CD4-positive, alpha-beta T cell treated with Interleukin-1 beta for 1 hour (primary cell): ENCODE results near the gene CD2.

Experiments
- DNase-seq, 2 donors: peaks; one replicate each; pipeline ENCODE4 v3.0.0-alpha.2; 2020 to 2022

CD2 gene

GRCh38 chr1:116786049-116786448 is 31.8 kb downstream of the CD2 start:
- DNase-seq = no peak

DNA sequence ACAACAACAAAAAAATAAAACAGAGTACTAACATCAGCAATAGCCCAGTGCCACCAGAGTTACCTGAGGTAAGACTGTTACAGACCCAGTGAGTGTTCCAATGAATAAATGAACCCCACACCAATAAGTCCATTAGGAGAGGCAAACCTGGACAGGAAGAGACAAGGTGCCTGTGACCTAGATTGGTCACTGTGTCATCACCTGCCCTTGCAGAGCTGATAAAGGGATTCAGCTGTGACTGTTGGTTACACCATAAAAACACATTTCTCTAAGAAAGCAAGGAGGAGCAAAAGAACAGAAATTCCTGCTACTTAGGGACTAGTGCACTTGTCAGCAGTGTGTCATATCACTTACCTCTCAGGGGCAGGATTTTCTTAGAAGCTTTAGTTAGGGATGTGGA is 37.5 kb downstream of the CD2 start:
- no peak for DNase-seq

DNA sequence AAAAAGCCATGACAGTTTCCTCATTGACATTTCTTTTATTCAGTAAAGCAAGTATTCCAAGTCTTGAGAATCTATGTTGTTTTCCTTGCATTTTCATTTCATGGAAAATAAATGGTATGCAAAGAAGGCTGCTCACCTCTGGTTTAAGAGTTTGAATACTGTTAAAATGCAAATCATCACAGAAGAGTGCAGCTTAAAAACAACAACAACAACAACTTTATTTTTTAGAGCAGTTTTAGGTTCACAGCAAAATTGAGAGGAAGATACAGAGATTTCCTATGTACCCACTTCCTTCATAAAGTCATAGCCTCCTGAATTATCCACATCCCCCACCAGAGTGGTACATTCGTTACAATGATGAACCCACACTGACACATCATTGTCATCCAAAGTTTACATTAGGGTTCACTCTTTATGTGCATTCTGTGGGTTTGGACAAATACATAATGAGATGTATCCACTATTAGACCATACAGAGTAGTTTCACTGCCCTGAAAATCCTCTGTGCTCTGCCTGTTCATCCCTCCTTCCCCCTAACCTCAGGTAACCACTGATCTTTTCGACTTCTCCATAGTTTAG is 39.2 kb downstream of the CD2 start:
- no peak for DNase-seq

DNA sequence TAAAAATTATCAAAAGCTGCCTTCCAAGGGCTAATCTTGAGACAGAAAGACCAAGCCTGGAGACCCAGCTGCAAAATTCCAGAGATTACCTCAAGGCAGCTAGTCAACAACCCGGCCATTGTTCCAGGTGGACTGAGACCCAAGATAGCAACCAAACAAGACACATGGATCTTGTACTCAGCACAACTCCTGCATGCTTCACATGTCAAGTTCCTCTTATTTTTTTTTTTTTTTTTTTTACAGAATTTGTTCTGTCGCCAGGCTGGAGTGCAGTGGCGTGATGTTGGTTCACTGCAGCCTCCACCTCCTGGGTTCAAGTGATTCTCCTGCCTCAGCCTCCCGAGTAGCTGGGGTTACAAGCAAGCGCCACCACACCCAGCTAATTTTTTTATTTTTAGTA is 40.1 kb downstream of the CD2 start:
- DNase-seq = no peak

DNA sequence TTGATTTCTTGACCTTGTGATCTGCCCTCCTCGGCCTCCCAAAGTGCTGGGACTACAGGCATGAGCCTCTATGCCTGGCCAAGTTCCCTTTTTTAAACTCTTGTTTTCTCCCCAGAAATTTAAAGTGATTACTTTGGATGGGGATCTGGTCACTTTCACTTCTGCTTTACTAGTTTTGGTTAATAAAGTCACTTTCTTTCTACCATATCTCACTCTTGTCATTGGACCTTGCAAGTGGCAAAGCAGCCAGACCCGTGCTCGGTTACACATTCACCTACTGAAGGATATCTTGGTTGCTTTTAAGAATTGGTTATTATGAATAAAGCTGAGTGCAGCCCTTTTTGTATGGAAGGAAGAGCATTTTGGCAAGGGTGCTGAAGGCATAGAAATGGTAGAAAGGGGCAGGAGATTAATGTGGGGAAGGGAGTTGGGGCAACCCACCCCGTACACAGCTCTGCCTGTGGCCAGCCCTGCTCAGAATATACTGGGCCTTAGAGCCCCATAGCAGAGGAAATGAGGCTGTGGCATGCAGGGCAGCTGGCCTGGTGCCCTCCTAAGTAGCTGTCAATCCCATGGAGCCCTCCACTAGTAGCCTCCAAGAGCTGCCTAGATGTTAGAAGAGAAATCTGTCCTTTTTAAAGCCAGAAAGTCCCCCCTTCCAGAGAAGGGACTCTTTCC is 40.7 kb downstream of the CD2 start:
- DNase-seq = no peak

DNA sequence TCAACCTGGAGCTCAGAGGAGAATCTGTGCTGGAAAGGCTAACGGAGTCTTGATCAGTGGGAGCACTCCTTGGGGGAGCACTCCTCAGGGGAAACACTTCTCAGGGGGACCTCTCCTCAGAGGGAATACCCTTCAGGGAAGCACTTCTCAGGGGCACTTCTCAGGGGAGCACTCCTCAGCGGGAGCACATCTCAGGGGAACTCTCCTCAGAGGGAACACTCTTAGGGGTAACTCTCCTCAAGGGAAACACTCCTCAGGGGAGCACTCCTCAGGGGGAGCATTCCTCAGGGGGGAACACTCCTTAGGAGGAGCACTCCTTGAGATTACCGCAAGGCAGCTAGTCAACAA is 41.2 kb downstream of the CD2 start:
- no peak for DNase-seq

- no peak for DNase-seq
Measured at GRCh38 chr1:116804736-116805135, 50.5 kb downstream of the CD2 start.

- DNase-seq = no peak
Measured at GRCh38 chr1:116805398-116805797, 51.2 kb downstream of the CD2 start.

GRCh38 chr1:116806245-116806644 is 52.0 kb downstream of the CD2 start:
- DNase-seq = peak in 1 of 2 donors; percentile 68

DNA sequence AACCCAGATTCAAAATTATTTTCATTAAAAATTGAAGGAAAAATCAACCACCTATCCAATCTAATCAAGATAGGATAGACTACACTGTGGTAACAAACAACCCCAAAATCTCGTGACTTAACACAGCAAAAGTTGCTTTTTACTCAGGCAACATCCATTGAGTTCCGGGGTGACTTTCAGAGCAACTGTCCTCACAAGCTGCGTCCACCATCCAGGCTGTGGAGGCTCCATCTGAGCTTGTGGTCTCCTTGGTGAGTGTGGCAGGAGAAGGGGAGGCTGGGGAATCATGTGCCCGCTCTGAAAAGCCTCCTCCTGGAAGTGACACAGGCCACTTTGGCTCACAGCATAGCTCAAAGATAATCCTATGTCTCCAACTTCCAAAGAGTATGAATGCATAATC is 52.4 kb downstream of the CD2 start:
- no peak for DNase-seq

DNA sequence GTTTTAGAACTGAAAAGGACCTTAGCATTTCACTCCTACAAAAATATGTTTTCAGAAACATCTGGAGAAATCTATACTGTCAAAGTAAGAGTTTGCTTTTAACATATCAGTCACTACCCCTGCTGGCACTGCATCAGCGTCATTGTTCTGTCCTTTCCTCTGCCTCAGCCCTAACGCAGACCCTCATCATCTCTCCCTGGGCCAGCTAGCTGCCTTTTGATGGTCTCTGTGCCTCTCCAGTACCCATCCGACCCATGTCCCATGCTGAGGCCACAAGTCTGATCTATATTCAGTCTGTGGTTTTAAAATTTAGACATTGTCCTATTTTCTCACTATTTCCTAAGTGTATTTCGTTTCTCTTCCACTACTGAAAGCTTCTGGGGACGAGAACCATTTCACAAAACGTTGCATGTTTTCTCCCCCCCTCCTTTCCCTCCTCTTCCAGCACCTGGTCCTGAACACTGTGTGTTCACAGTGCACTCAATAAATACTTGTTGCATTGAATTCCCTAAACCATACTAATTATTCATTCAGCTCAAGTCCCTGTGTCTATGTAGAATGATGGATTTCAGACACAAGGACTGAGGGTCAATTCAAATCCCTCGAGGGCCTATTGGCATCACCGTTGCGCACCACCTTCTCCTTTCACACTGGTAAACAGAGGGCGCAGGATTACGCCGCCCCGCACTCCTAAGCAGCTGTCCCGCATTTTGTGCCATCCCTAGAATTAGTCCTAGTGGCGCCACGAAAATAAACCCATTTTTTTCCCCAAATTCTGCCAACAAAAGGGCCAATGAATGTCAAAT is 53.4 kb downstream of the CD2 start:
- no peak for DNase-seq

- no peak for DNase-seq
Measured at GRCh38 chr1:116808200-116808847, 54.1 kb downstream of the CD2 start.

DNA sequence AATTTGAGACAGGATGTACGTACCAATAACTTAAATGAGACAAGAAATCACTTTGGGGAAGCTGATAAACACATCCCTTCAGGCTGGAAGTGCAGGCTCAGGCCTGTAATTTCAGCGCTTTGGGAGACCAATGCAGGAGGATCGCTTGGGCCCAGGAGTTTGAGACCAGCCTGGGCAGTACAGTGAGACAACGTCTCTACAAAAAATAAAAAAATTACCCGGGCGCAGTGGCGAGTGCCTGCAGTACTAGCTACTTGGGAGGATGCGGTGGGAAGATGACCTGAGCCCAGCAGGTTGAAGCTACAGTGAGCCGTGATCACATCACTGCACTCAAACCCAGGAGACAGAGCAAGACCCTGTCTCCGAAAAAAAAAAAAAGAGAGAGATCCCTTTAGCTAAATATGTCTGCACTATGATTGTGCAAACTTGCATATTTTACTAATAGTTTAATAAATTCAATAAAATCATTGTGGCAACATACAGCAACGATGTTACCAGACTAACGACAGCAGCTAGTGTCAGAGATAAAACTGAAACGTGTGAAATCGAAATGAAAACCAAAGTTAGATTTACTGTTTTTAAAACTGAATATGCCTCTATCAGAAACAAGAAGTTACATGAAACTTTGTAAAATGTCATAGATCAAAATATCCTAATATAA is 54.7 kb downstream of the CD2 start:
- peak in 1 of 2 donors; percentile 55 for DNase-seq

- no peak for DNase-seq
Measured at GRCh38 chr1:116811321-116811720, 57.1 kb downstream of the CD2 start.

- DNase-seq = no peak
Measured at GRCh38 chr1:116814926-116815723, 60.9 kb downstream of the CD2 start.

DNA sequence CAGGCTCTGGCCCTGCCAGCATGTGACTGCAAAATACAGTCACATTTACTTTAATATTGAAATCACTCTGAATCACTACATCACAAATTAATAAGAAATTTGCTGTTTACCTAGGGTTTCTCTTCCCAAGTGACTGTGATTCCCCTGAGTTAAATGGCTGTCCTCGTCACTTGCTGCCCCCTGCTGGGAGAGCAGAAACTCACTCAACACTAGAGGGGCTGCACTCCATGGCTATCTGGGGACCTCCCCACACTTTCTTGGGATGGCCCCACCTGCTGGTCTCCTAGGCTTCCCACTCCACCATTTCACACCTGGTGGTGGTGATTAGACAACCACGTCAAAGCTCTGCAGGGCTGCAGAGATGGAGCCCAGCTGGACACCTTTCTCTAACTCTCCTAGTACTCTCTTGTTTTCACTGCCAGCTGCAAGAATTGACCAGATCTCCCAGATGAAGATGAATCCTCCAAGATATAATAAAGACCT is 63.4 kb downstream of the CD2 start:
- DNase-seq = peak; percentile 78 to 82
